ENCODE measurements around the gene CDC16. TPM values are rescaled to one million over a fixed set of nuclear protein-coding genes. Genes with fewer than 3 reads are reported as not detected.

Gene CDC16
- total and polyA plus RNA-seq, 2 of the 8 experiments (the other 6 are each of a cell fraction or from before 2014, with no cell fraction given), result 42.5 to 83.4 TPM

GRCh38 chr13:114226088-114226487, 8.6 kb upstream of the CDC16 start:
- H2BK20ac ChIP-seq (ENCODE audit: low read length), result peak overlapping the region; percentile 88; the same call in 1 of the 2 replicates
- H3K23ac ChIP-seq (ENCODE audit: insufficient read length), result no peak overlapping the region
- DNase-seq (ENCODE audit: low read depth in 1 of 2, low spot score in 2 of 2) (no peak), FAIRE-seq (no peak)
- H3K79me1 ChIP-seq (ENCODE audit: low read depth, low read length), result peaks cover 3% of the 10 kb centered on the region; the same call in 1 of the 2 replicates
- 0 out of 2 replicates have a peak overlapping the region, but pooled peaks have one; percentile 40 for H2BK15ac ChIP-seq (ENCODE audit: low read length)
- no peak overlapping the region for H3K4ac ChIP-seq (replicated peaks; ENCODE audit: insufficient read length, low read depth, low read length)
- H3K9me3 ChIP-seq (ENCODE audit: insufficient read depth in 2 of 2, low read depth in 1 of 2, low read length in 1 of 2), result no peaks in the 10 kb centered on the region
- H3K79me2 ChIP-seq (ENCODE audit: control insufficient read depth in 1 of 2, insufficient read depth in 2 of 2, low read length in 2 of 2), result no peaks in the 10 kb centered on the region
- no peak overlapping the region for H3K56ac ChIP-seq (replicated peaks; ENCODE audit: insufficient read length, low read depth, low read length)
- H3K18ac ChIP-seq (ENCODE audit: extremely low read depth, low read length), result no peak overlapping the region
- no peak overlapping the region for H4K91ac ChIP-seq (replicated peaks; ENCODE audit: insufficient read length, low read length)
- no peak overlapping the region for H2BK5ac ChIP-seq (ENCODE audit: low read depth, low read length)
- no peak overlapping the region for H3K4me2 ChIP-seq (ENCODE audit: insufficient read depth in 1 of 2, low read depth in 2 of 2, low read length in 2 of 2)
- no peak overlapping the region for H3K27ac ChIP-seq (ENCODE audit: low read depth, low read length)
- H4K20me1 ChIP-seq (replicated peaks in 1 of 2; ENCODE audit: control insufficient read depth in 1 of 2, insufficient read depth in 2 of 2, low read length in 2 of 2), result peaks cover 0 to 2% of the 10 kb centered on the region in 2 experiments
- peak overlapping the region; percentile 93; the same call in 1 of the 2 replicates for H2BK12ac ChIP-seq (ENCODE audit: low read depth, low read length)
- H3K4me1 ChIP-seq (replicated peaks in 1 of 4; ENCODE audit: control insufficient read depth in 3 of 4, insufficient read depth in 4 of 4, low read length in 3 of 4), result peaks cover 15 to 34% (median 23%) of the 10 kb centered on the region in 4 experiments
- H4K8ac ChIP-seq (ENCODE audit: extremely low read depth, insufficient read depth, low read length), result no peak overlapping the region
- ChIA-PET CTCF (ENCODE audit: partially characterized antibody) (interaction anchor here (0.6 to 1.7 kb wide), 18 partner anchors 10 to 410 kb away, joined by 3 to 9 read pairs (median 4); no protein-coding TSS in a partner anchor), POLR2A (ENCODE audit: partially characterized antibody) (interaction anchor here (0.7 to 1.2 kb wide), 4 partner anchors 12 to 449 kb away, joined by 3 read pairs; no protein-coding TSS in a partner anchor)
- H2AFZ ChIP-seq (ENCODE audit: low read length), result no peak overlapping the region
- no peak overlapping the region for H2BK120ac ChIP-seq (replicated peaks; ENCODE audit: low read depth, low read length)
- H2AK5ac ChIP-seq (ENCODE audit: low read depth, low read length), result peak overlapping the region; percentile 59
- no peaks in the 10 kb centered on the region for H3K27me3 ChIP-seq (replicated peaks in 1 of 4; ENCODE audit: control insufficient read depth in 3 of 4, extremely low read depth in 1 of 4, insufficient read depth in 3 of 4, low read length in 3 of 4)
- no peaks in the 10 kb centered on the region for H3K36me3 ChIP-seq (ENCODE audit: control insufficient read depth in 2 of 4, insufficient read depth in 4 of 4, low read length in 3 of 4)
- 89% methylated on average over 11 of the region's 11 CpGs; no CpG with 5 or more reads in 1 of the 2 experiments for WGBS, 2 experiments (ENCODE audit: extremely low coverage in 1 of 2, insufficient coverage in 1 of 2, insufficient read length in 1 of 2, insufficient replicate concordance in 2 of 2, low coverage in 1 of 2, low lambda C conversion rate in 2 of 2, missing lambda C conversion rate in 1 of 2)
- H3K23me2 ChIP-seq (ENCODE audit: low read depth, low read length), result peaks cover 3% of the 10 kb centered on the region; the same call in 1 of the 2 replicates
- no peak overlapping the region for H3K14ac ChIP-seq (ENCODE audit: insufficient read length)
- no peak overlapping the region for H4K5ac ChIP-seq (ENCODE audit: insufficient read length, low read depth, low read length)
- no peak overlapping the region for H3K4me3 ChIP-seq (ENCODE audit: extremely low read depth in 1 of 4, insufficient read depth in 2 of 4, low read depth in 3 of 4, low read length in 4 of 4)
- no peak overlapping the region for H3K9ac ChIP-seq (replicated peaks in 1 of 4; ENCODE audit: extremely low read depth in 1 of 4, low read depth in 3 of 4, low read length in 3 of 4)
- no peak for TF ChIP-seq HDAC2 (IDR thresholded peaks at IDR 0.05; ENCODE audit: borderline replicate concordance in 1 of 2, low read depth in 2 of 2, low read length in 2 of 2)
- no peak for TF ChIP-seq ATF3 (IDR thresholded peaks at IDR 0.05; ENCODE audit: insufficient read depth, low read depth, low read length)
- TF ChIP-seq NRF1 (IDR thresholded peaks at IDR 0.05; ENCODE audit: low read depth, low read length), result no peak
- no peak for TF ChIP-seq PHF8 (conservative IDR thresholded peaks at IDR 0.05; ENCODE audit: low read depth, low read length)
- no peak for TF ChIP-seq SAP30 (IDR thresholded peaks at IDR 0.05; ENCODE audit: insufficient read depth, insufficient replicate concordance, low read length)
- no peak for TF ChIP-seq SIN3A (conservative IDR thresholded peaks at IDR 0.05 in 1 of 2, IDR thresholded peaks at IDR 0.05 in 1 of 2; ENCODE audit: low read depth in 1 of 2, low read length in 2 of 2)
- TF ChIP-seq, protein P1, sequence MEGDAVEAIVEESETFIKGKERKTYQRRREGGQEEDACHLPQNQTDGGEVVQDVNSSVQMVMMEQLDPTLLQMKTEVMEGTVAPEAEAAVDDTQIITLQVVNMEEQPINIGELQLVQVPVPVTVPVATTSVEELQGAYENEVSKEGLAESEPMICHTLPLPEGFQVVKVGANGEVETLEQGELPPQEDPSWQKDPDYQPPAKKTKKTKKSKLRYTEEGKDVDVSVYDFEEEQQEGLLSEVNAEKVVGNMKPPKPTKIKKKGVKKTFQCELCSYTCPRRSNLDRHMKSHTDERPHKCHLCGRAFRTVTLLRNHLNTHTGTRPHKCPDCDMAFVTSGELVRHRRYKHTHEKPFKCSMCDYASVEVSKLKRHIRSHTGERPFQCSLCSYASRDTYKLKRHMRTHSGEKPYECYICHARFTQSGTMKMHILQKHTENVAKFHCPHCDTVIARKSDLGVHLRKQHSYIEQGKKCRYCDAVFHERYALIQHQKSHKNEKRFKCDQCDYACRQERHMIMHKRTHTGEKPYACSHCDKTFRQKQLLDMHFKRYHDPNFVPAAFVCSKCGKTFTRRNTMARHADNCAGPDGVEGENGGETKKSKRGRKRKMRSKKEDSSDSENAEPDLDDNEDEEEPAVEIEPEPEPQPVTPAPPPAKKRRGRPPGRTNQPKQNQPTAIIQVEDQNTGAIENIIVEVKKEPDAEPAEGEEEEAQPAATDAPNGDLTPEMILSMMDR (IDR thresholded peaks at IDR 0.05; ENCODE audit: control extremely low read depth in 1 of 3, insufficient read depth in 1 of 3, low read depth in 1 of 3, low read length in 3 of 3), result no peak
- no peak for TF ChIP-seq POLR2A (IDR thresholded peaks at IDR 0.05; ENCODE audit: control extremely low read depth in 1 of 2, low read depth in 2 of 2, low read length in 2 of 2)
- no peak for TF ChIP-seq SRF (IDR thresholded peaks at IDR 0.05; ENCODE audit: low read depth, low read length)
